H1 (cell line): ENCODE data around the gene ZNF770. TPM values are rescaled to one million over a fixed set of nuclear protein-coding genes. Genes with fewer than 3 reads are reported as not detected.

Source experiments
- KDM4A ChIP-seq: IDR thresholded peaks from one replicate; pipeline ENCODE4 v1.7.1; 2012; ENCODE audit warnings: low read depth, mild to moderate bottlenecking, moderate library complexity, low read length, inconsistent platforms; ENCODE audit not compliant: severe bottlenecking
- RNF2 ChIP-seq: fragments of 200-900, 300-1000 bp; sonication (generic); IDR thresholded peaks from 2 replicates; pipeline ENCODE4 v1.7.1; 2016; ENCODE audit warnings: borderline replicate concordance, low read depth, mild to moderate bottlenecking, antibody characterized with exemption, low read length; ENCODE audit not compliant: poor library complexity, severe bottlenecking; ENCODE audit errors: missing control alignments
- SP1 ChIP-seq: IDR thresholded peaks from 2 replicates; pipeline ENCODE4 v1.6.1; 2011; ENCODE audit warnings: low read depth, low read length
- polyA plus RNA-seq, 7 experiments: library from polyadenylated mRNA; depleted of rRNA in 3 of 7; stranded (reverse) in 5 of 7; unstranded in 2 of 7; fragments of >200 nt in 5 of 7; fragments of 200-250 nt in 2 of 7; gene quantifications; 1 replicate in 5 of 7; 2 replicates in 1 of 7; 4 replicates in 1 of 7; pipeline versions ENCODE4 v1.2.1 to v1.2.3, GENCODE V29; 2011 to 2013; ENCODE audit warnings: missing spikeins in 2 of 7, mixed read lengths in 2 of 7
- total RNA-seq: library from RNA; stranded (reverse); fragmentation: NEBNext Ultra II Directional; extraction: Animal tissue kit (Norgen Biotek cat#: 25700); gene quantifications from 2 replicates; pipeline ENCODE4 v1.2.1, GENCODE V29; 2021

The ZNF770 gene
- total and polyA plus RNA-seq, 2 of the 8 experiments (the other 6 are each of a cell fraction or from before 2014, with no cell fraction given), result 24.8 to 143 TPM

GRCh38 chr15:35013370-35013769 lies 25.3 kb upstream of the ZNF770 start (continued):
- TF ChIP-seq RNF2 (no peak), SP1 (no peak), KDM4A (no peak)
